ENCODE measurements around the gene SLC44A2. TPM values are rescaled to one million over a fixed set of nuclear protein-coding genes. Genes with fewer than 3 reads are reported as not detected.

Gene SLC44A2
- total RNA-seq, 4 donors from 2014 or later = 36.6 to 371 (median 81.4) TPM

DNA sequence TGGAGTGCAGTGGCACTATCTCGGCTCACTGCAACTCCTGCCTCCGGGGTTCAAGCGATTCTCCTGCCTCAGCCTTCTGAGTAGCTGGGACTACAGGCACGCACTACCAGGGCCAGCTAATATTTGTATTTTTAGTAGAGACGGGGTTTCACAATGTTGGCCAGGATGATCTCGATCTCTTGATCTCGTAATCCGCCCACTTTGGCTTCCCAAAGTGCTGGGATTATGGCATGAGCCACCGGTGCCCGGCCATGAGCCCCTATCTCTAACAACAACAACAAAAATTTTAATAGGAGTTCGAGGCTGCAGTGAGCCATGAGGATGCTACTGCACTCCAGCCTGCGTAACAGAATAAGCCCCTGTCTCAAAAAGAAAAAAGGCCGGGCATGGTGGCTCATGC lies 43.3 kb upstream of the SLC44A2 start:
- DNase-seq = no peak
- peaks cover 0 to 8% (median 0%) of the 10 kb centered on the region in 4 donors for H3K36me3 ChIP-seq
- no peak overlapping the region for H3K4me3 ChIP-seq
- H3K9me3 ChIP-seq = no peaks in the 10 kb centered on the region
- intact Hi-C loops (cut with DNase I; ENCODE audit: low total_unique reads) = no loop called here
- peaks cover 0 to 4% (median 2%) of the 10 kb centered on the region in 4 donors for H3K4me1 ChIP-seq
- in situ Hi-C loops (cut with MboI; ENCODE audit: low pct_ligation_motif_present in 1 of 4, low pct_unique_long_range_greater_than_20kb in 1 of 4, low sequenced_read_pairs in 3 of 4) = loop anchor here (5.0 to 10.0 kb wide), 2 partner anchors 60 to 63 kb away; no protein-coding TSS in a partner anchor
- H3K27ac ChIP-seq = no peak overlapping the region
- H3K27me3 ChIP-seq = peaks cover 6% of the 10 kb centered on the region
- TF ChIP-seq POLR2AphosphoS5 (IDR thresholded peaks at IDR 0.05) = no peak
- WGBS, 2 donors (ENCODE audit: low coverage in 1 of 2) = 93 to 97% methylated on average over 10 to 13 of the region's 13 CpGs

DNA sequence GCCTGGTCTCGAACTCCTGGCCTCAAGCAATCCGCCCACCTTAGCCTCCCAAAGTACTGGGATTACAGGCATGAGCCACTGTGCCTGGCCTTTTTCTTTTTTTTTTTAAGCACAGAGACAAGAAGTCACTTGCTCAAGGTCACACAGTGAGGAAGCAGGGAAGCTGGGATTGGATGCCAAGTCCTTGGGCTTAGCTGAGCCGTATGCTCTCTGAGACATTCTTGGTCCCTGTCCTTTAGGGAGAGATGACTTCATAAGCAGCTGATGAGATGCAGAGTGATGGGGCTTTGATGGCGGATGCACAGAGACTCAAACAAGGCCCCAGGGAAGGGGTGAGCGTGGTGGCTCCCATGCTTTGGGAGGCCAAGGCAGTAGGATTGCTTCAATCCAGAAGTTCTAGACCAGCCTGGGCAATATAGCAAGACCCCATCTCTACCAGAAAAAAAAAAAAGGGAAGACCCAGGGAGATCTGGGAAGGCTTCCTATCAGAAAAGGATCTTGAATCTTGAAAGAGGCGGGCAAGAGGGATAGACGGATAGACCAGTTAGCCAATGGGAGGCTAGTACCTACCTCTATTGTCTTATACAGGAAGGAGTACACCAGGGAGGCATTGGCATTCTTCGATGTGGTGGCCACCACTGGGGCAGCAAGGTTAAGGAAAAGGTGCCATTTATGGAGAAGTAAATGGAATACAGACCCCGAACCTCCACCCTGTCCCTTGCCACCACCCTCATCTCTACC lies 42.1 kb upstream of the SLC44A2 start:
- H3K27ac ChIP-seq = no peak overlapping the region
- in situ Hi-C loops (cut with MboI; ENCODE audit: low pct_ligation_motif_present in 1 of 4, low pct_unique_long_range_greater_than_20kb in 1 of 4, low sequenced_read_pairs in 3 of 4) = loop anchor here (5.0 to 10.0 kb wide), 2 partner anchors 59 to 62 kb away; no protein-coding TSS in a partner anchor
- DNase-seq = no peak
- H3K4me3 ChIP-seq = no peak overlapping the region
- TF ChIP-seq POLR2A (IDR thresholded peaks at IDR 0.05) (no peak), POLR2AphosphoS5 (IDR thresholded peaks at IDR 0.05) (no peak), EP300 (IDR thresholded peaks at IDR 0.05; ENCODE audit: low read depth) (no peak)
- TF ChIP-seq, protein P1, sequence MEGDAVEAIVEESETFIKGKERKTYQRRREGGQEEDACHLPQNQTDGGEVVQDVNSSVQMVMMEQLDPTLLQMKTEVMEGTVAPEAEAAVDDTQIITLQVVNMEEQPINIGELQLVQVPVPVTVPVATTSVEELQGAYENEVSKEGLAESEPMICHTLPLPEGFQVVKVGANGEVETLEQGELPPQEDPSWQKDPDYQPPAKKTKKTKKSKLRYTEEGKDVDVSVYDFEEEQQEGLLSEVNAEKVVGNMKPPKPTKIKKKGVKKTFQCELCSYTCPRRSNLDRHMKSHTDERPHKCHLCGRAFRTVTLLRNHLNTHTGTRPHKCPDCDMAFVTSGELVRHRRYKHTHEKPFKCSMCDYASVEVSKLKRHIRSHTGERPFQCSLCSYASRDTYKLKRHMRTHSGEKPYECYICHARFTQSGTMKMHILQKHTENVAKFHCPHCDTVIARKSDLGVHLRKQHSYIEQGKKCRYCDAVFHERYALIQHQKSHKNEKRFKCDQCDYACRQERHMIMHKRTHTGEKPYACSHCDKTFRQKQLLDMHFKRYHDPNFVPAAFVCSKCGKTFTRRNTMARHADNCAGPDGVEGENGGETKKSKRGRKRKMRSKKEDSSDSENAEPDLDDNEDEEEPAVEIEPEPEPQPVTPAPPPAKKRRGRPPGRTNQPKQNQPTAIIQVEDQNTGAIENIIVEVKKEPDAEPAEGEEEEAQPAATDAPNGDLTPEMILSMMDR (IDR thresholded peaks at IDR 0.05) = no peak
- peaks cover 0 to 4% (median 2%) of the 10 kb centered on the region in 4 donors for H3K4me1 ChIP-seq
- H3K36me3 ChIP-seq = peaks cover 0 to 4% (median 0%) of the 10 kb centered on the region in 4 donors
- H3K27me3 ChIP-seq = peaks cover 14% of the 10 kb centered on the region
- 85 to 96% methylated on average over 5 to 9 of the region's 9 CpGs for WGBS, 2 donors (ENCODE audit: low coverage in 1 of 2)
- H3K9me3 ChIP-seq = no peaks in the 10 kb centered on the region
- intact Hi-C loops (cut with DNase I; ENCODE audit: low total_unique reads) = no loop called here

DNA sequence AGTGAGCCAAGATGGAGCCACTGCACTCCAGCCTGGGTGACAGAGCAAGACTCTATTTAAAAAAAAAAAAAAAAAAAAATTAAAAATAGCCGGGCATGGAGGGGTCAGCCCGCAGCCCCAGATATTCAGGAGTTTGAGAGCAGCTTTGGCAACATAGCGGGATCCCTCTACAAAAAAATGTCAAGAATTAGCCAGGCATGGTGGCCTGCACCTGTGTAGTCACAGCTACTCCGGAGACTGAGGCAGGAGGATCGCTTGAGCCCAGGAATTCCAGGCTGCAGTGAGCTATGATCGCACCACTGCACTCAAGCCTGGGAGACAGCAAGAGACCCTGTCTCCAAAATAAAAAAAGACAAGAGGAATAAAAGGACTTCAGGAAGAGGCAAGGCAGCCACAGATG lies 39.0 kb upstream of the SLC44A2 start:
- 30 to 68% methylated on average over 3 to 6 of the region's 6 CpGs for WGBS, 2 donors (ENCODE audit: low coverage in 1 of 2)
- in situ Hi-C loops (cut with MboI; ENCODE audit: low pct_ligation_motif_present in 1 of 4, low pct_unique_long_range_greater_than_20kb in 1 of 4, low sequenced_read_pairs in 3 of 4) = loop anchor here in 1 of 4 donors (10.0 kb wide), 1 partner anchor 58 kb away; no protein-coding TSS in a partner anchor
- no peaks in the 10 kb centered on the region for H3K36me3 ChIP-seq
- no peak for DNase-seq
- TF ChIP-seq, protein P1 (IDR thresholded peaks at IDR 0.05) = no peak
- TF ChIP-seq POLR2AphosphoS5 (IDR thresholded peaks at IDR 0.05) = no peak
- no peak for TF ChIP-seq EP300 (IDR thresholded peaks at IDR 0.05; ENCODE audit: low read depth)
- no peak for TF ChIP-seq POLR2A (IDR thresholded peaks at IDR 0.05)
- peaks cover 0 to under 1% (median 0%) of the 10 kb centered on the region in 4 donors for H3K4me1 ChIP-seq
- peak overlapping the region in 3 of 4 donors; percentile 46 to 65 (median 53) for H3K4me3 ChIP-seq
- intact Hi-C loops (cut with DNase I; ENCODE audit: low total_unique reads) = no loop called here
- peak overlapping the region; percentile 53 to 76 (median 66) for H3K27ac ChIP-seq
- H3K9me3 ChIP-seq = no peaks in the 10 kb centered on the region
- peaks cover 23% of the 10 kb centered on the region for H3K27me3 ChIP-seq

DNA sequence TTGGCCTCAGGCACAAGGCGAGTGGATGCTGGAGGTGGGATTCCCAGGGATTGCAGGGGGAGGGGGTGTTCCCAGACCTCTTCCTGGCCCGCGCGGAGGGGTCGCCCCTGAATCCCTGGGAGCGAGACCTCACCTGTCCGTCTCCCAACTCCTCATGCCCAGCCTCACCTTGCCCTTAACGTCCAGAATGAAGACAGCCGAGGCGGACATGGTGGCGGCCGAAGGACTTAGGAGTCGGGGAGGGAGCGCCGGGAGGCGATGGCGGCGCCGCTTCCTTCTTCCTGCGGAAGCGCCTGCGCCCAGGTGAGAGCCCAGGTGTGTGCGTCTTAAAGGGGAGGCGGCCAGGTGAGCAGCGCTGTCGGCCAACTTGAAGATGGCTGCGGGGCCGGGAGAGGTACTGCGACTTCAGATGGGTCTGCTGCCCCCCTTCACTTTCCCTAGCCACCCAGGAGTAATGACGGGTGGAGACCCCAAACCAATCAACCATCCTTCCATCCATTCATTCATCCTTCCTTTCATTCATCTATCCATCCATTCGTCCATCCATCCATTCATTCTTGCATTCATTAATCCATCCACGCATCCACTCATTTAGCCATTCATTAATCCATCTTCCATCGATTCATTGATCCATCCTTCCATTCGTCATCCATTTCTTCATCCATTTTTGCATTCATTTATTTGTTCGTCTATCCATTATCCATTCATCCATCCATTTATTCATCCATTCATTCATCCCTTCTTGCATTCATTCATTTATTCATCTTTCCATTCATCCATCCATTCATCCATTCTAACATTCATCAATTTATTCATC lies 38.1 kb upstream of the SLC44A2 start, which contains the start of gene AP1M2:
TSS of gene AP1M2 (minus strand) at position 291 of the 817 bp plus-strand sequence. CDS start at position 210, 81 bp downstream.
- intact Hi-C loops (cut with DNase I; ENCODE audit: low total_unique reads) = no loop called here
- Histone ChIP-seq H3K9me3 (no peaks in the 10 kb centered on the region), H3K4me3 (peak within 1 kb of the TSS in 3 of 4 donors; percentile 46 to 65 (median 53)), H3K36me3 (no peaks in the 10 kb centered on the region), H3K27ac (peak within 1 kb of the TSS; percentile 53 to 76 (median 66)), H3K27me3 (peaks cover 23% of the 10 kb centered on the region), H3K4me1 (no peaks in the 10 kb centered on the region)
- in situ Hi-C loops (cut with MboI; ENCODE audit: low pct_ligation_motif_present in 1 of 4, low pct_unique_long_range_greater_than_20kb in 1 of 4, low sequenced_read_pairs in 3 of 4) = loop anchor here in 1 of 4 donors (10.0 kb wide), 1 partner anchor 58 kb away; no protein-coding TSS in a partner anchor
- TF ChIP-seq, protein P1 (IDR thresholded peaks at IDR 0.05) = no peak
- peak; percentile 44 for TF ChIP-seq POLR2A (IDR thresholded peaks at IDR 0.05)
- TF ChIP-seq EP300 (IDR thresholded peaks at IDR 0.05; ENCODE audit: low read depth) = no peak
- peak in 2 of 3 donors; percentile 26 to 53 for TF ChIP-seq POLR2AphosphoS5 (IDR thresholded peaks at IDR 0.05)
- DNase-seq = peak; percentile 69
- 24 to 58% methylated on average over 6 to 33 of the region's 35 CpGs for WGBS, 2 donors (ENCODE audit: low coverage in 1 of 2)
